Nephron progenitor cell (in vitro differentiated cells): Measurements from ENCODE around the gene MITF.

Experiments used
- DNase-seq: peaks from one replicate; pipeline ENCODE4 v3.0.0; 2021
- H3K27ac Mint-ChIP-seq: 2 replicates; pipeline ENCODE4 v1.8.0; 2021; ENCODE audit warnings: mild to moderate bottlenecking, moderate library complexity, mixed read lengths
- H3K27me3 Mint-ChIP-seq: 2 replicates; pipeline ENCODE4 v1.8.0; 2021; ENCODE audit warnings: mild to moderate bottlenecking, low read depth, mixed read lengths; ENCODE audit not compliant: poor library complexity
- H3K36me3 Mint-ChIP-seq: 2 replicates; pipeline ENCODE4 v1.8.0; 2021; ENCODE audit warnings: low read depth, mixed read lengths
- H3K4me1 Mint-ChIP-seq: 2 replicates; pipeline ENCODE4 v1.8.0; 2021; ENCODE audit warnings: mixed read lengths
- H3K4me3 Mint-ChIP-seq: 2 replicates; pipeline ENCODE4 v1.8.0; 2021; ENCODE audit warnings: mild to moderate bottlenecking, moderate library complexity, mixed read lengths
- H3K9me3 Mint-ChIP-seq: 2 replicates; pipeline ENCODE4 v1.8.0; 2021; ENCODE audit warnings: mild to moderate bottlenecking, moderate library complexity, mixed read lengths
- TF ChIP-seq, protein P1 (sequence below): fragments of 200-600 bp; sonication (generic); IDR thresholded peaks from 2 replicates; pipeline ENCODE4 v1.5.0; 2021; ENCODE audit warnings: antibody characterized with exemption

Gene MITF, protein sequence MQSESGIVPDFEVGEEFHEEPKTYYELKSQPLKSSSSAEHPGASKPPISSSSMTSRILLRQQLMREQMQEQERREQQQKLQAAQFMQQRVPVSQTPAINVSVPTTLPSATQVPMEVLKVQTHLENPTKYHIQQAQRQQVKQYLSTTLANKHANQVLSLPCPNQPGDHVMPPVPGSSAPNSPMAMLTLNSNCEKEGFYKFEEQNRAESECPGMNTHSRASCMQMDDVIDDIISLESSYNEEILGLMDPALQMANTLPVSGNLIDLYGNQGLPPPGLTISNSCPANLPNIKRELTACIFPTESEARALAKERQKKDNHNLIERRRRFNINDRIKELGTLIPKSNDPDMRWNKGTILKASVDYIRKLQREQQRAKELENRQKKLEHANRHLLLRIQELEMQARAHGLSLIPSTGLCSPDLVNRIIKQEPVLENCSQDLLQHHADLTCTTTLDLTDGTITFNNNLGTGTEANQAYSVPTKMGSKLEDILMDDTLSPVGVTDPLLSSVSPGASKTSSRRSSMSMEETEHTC

GRCh38 chr3:69739204-69740102 lies at the start of gene MITF:
Gene MITF, plus strand, starts transcription at chr3:69739464. Its CDS starts 134 bp downstream, at chr3:69739598.
- H3K4me1 Mint-ChIP-seq: peaks cover 17% of the 10 kb centered on the region
- H3K4me3 Mint-ChIP-seq: peak within 1 kb of the TSS; percentile 90
- H3K27ac Mint-ChIP-seq: no peak within 1 kb of the TSS
- DNase-seq: peak; percentile 91
- peaks cover 92% of the 10 kb centered on the region for H3K27me3 Mint-ChIP-seq
- no peaks in the 10 kb centered on the region for H3K9me3 Mint-ChIP-seq
- TF ChIP-seq, protein P1, sequence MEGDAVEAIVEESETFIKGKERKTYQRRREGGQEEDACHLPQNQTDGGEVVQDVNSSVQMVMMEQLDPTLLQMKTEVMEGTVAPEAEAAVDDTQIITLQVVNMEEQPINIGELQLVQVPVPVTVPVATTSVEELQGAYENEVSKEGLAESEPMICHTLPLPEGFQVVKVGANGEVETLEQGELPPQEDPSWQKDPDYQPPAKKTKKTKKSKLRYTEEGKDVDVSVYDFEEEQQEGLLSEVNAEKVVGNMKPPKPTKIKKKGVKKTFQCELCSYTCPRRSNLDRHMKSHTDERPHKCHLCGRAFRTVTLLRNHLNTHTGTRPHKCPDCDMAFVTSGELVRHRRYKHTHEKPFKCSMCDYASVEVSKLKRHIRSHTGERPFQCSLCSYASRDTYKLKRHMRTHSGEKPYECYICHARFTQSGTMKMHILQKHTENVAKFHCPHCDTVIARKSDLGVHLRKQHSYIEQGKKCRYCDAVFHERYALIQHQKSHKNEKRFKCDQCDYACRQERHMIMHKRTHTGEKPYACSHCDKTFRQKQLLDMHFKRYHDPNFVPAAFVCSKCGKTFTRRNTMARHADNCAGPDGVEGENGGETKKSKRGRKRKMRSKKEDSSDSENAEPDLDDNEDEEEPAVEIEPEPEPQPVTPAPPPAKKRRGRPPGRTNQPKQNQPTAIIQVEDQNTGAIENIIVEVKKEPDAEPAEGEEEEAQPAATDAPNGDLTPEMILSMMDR: no peak
- H3K36me3 Mint-ChIP-seq: no peaks in the 10 kb centered on the region

DNA sequence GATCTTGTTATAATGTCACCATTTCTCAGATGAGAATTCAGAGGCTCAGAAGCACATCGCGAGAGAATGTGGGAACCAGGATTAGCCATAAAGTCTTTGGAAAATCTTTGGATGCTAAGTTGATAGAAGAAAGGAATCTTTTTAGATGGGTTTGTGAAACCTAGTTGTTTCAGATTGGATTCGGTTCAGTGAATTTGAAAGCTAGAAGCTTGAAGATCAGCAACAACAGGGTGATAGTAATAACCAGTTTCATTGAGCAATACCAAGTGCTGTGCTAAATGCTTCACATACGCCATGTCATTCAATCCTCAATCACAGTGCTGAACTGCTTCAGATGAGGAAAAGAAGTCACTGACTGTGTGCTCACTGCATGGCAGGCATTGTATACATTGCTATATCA lies 47.4 kb upstream of the MITF start:
- H3K27me3 Mint-ChIP-seq: peaks cover 25% of the 10 kb centered on the region
- H3K4me1 Mint-ChIP-seq: peaks cover 17% of the 10 kb centered on the region
- no peaks in the 10 kb centered on the region for H3K9me3 Mint-ChIP-seq
- no peak overlapping the region for H3K4me3 Mint-ChIP-seq
- H3K36me3 Mint-ChIP-seq: no peaks in the 10 kb centered on the region
- DNase-seq: no peak
- TF ChIP-seq, protein P1: no peak
- no peak overlapping the region for H3K27ac Mint-ChIP-seq

- H3K27ac Mint-ChIP-seq: no peak overlapping the region
- DNase-seq: no peak
- peaks cover 25% of the 10 kb centered on the region for H3K27me3 Mint-ChIP-seq
- TF ChIP-seq, protein P1: no peak
- no peaks in the 10 kb centered on the region for H3K9me3 Mint-ChIP-seq
- H3K4me3 Mint-ChIP-seq: no peak overlapping the region
- peaks cover 11% of the 10 kb centered on the region for H3K4me1 Mint-ChIP-seq
- H3K36me3 Mint-ChIP-seq: no peaks in the 10 kb centered on the region
These were observed 46.5 kb upstream of the MITF start for GRCh38 chr3:69692761-69693160.

DNA sequence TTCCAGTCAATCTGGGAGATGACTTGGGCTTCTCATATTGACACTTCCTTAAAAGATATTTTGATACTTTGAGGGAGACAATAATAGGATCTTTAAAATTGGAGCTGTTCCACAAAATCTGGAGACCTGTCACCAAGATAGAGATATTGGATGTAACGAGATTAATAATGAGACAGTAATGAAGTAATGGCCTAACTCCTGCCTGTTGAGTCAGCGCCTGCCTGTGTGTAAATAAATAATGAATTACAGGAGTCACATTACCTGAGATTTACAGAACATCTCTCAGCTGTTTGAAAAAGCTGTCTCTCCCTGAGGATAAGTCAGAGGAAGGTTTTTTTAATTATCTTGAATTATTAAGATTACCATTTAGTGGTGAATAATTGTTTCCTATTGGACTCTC lies 43.8 kb upstream of the MITF start:
- DNase-seq: no peak
- H3K4me1 Mint-ChIP-seq: no peaks in the 10 kb centered on the region
- TF ChIP-seq, protein P1: no peak
- H3K4me3 Mint-ChIP-seq: no peak overlapping the region
- H3K9me3 Mint-ChIP-seq: peaks cover 9% of the 10 kb centered on the region
- H3K36me3 Mint-ChIP-seq: no peaks in the 10 kb centered on the region
- H3K27me3 Mint-ChIP-seq: peaks cover 10% of the 10 kb centered on the region
- no peak overlapping the region for H3K27ac Mint-ChIP-seq

DNA sequence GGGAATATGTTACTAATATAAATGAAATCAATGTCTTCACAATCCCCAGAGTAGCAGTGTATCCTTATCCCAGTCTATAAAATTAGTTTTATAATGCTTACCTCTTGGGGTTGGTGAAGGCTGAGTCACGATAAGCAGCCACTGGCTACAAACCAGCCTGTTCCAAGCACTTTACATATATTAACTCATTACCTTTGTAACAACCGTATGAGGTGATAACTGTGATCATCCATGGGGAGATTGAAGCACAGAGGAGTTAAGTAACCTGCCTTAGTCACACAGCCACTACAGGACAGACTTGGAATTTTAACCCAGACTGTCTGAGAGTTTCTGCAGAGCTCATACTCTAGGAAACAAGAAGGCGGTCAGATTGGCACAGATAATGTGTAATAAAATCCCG lies 43.3 kb upstream of the MITF start:
- Mint-ChIP-seq H3K36me3 (no peaks in the 10 kb centered on the region), H3K9me3 (peaks cover 14% of the 10 kb centered on the region), H3K27me3 (peaks cover 7% of the 10 kb centered on the region), H3K4me3 (no peak overlapping the region), H3K4me1 (no peaks in the 10 kb centered on the region), H3K27ac (no peak overlapping the region)
- TF ChIP-seq, protein P1: no peak
- DNase-seq: no peak
